IPS-18c (cell line): ENCODE data around the gene RNF225.

ENCODE experiments used
- H3K4me3 ChIP-seq: 2 replicates; pipeline ENCODE4 v1.7.0; 2013; ENCODE audit warnings: low read depth, mild to moderate bottlenecking, low read length, moderate library complexity; ENCODE audit not compliant: insufficient read depth
- H3K9me3 ChIP-seq: one replicate; pipeline ENCODE4 v1.6.1; 2013; ENCODE audit warnings: mild to moderate bottlenecking, low read length, moderate library complexity; ENCODE audit not compliant: control insufficient read depth, insufficient read depth

RNF225 gene

DNA sequence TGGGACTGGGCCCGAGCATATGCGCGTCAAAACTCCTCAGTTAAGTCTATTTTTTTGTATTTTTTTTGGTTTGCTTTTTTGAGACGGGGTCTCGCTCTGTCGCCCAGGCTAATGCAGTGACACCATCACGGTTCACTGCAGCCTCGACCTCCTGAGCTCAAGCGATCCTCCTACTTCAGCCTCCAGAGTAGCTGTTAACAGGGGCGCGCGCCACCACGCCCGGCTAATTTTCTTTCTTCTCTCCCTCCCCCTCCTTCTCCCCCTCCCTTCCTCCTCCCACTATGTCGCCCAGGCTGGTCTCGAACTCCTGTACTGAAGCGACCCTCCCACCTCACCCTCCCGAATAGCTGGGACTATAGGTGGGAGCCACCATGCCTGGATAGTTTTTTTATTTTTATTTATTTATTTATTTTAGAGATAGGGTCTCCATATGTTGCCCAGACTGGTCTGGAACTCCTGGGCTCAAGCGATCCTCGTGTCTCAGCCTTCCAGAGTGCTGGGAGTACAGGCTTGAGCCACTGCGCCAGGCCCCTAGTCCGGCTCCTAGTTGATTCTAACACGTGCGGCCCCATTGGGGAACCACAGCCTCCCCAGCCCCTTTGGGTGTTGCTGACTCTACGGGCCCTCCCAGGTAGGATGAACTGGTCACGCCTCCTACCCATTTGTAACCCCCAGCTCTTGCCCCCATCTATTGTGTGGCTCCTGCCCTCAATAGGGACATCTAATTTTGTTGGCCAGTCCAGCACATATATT, 13.8 kb upstream of the RNF225 start:
- Histone ChIP-seq H3K9me3 (no peaks in the 10 kb centered on the region), H3K4me3 (peak overlapping the region; percentile 49)

GRCh38 chr19:58382997-58383603, 12.4 kb upstream of the RNF225 start:
- no peak overlapping the region for H3K4me3 ChIP-seq
- no peaks in the 10 kb centered on the region for H3K9me3 ChIP-seq

DNA sequence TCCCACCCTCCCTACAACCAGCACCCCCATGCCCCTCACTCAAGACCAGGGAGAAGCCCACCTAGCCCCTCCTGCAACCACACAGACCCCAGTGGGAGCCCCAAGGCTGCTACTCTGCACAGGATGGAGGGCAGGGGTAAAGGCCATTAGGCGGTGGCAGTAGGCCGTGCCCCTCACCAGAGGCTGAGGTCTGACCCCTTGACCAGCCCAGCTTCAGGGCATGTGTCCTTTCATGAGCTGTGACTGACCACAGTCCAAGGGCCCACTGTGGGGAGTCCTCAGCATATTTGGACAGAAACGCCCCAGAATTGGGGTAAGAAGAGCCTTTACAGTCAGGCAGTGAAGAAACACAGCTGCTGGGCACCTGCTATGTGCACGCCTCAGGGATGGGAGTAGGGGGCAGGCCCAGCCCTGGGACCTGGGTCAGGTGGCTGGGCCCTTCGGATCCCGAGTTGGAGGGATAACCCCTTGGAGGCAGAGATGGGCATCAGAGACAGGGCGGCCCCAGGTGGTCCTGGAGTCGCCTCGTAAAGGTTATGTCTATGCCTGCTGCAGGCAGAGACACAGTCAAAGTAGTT, 10.1 kb upstream of the RNF225 start:
- Histone ChIP-seq H3K4me3 (peak overlapping the region; percentile 85), H3K9me3 (no peaks in the 10 kb centered on the region)

GRCh38 chr19:58385891-58386575, 9.4 kb upstream of the RNF225 start:
- Histone ChIP-seq H3K9me3 (no peaks in the 10 kb centered on the region), H3K4me3 (peak overlapping the region; percentile 85)

- no peaks in the 10 kb centered on the region for H3K9me3 ChIP-seq
- H3K4me3 ChIP-seq: peak within 1 kb of the TSS; percentile 85
Observed at GRCh38 chr19:58386576-58387337, 8.7 kb upstream of the RNF225 start, which contains the start of gene RPS5. Gene RPS5 (plus strand): TSS chr19:58387269. CDS start chr19:58388138, 869 bp downstream.

DNA sequence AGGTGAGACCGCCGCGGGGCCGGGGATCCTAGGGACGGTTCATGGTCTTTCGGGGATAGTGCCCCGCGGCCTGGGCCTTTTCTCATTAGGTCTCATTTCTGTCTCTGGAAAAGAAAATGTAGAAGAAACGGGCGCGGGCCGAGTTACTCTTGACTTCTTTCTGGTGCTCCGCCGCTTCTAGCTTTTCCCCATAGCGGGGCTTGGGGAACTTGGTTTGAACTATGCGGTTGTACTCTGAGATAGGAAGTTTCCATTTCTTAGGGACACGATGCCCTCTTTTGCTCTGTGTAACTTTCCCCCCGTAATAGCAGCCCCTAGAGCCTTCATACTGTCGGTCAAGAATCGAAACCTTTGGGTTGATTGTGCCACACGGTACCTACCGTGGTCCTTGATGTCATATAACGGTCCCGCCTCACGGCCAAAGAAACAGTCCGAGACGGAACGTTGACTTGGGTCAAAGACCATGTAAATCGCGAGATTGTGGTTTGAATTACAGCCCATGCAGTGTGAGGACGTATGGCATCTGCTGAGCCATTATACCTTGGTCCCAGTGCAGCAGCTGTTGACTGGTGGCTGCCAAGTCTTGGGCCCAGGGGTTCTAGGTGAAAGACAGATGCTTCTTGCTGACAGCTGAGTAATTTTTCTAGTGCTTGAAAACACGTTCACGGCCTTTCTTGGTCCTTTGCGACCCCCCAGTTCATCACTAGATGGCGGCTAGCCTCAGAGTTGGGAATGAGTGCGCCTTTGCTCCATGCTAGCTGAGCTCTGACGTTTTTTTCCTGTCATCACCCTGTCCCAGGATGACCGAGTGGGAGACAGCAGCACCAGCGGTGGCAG, 7.9 kb upstream of the RNF225 start:
- H3K9me3 ChIP-seq: no peaks in the 10 kb centered on the region
- H3K4me3 ChIP-seq: peak overlapping the region; percentile 52

DNA sequence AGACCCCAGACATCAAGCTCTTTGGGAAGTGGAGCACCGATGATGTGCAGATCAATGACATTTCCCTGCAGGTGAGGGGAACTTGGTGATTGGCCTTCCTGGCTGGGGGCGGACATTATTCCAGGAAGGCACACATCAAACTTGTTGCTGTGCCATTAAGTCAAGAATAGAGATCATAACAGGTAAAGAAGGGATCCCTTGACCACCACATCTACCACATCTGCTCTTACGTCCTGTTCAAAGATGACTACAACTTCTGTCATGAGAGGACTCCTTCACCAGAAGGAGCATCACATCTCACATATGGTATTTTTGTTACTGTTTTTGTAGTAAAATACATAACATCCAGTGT, 7.3 kb upstream of the RNF225 start:
- peak overlapping the region; percentile 52 for H3K4me3 ChIP-seq
- H3K9me3 ChIP-seq: no peaks in the 10 kb centered on the region

DNA sequence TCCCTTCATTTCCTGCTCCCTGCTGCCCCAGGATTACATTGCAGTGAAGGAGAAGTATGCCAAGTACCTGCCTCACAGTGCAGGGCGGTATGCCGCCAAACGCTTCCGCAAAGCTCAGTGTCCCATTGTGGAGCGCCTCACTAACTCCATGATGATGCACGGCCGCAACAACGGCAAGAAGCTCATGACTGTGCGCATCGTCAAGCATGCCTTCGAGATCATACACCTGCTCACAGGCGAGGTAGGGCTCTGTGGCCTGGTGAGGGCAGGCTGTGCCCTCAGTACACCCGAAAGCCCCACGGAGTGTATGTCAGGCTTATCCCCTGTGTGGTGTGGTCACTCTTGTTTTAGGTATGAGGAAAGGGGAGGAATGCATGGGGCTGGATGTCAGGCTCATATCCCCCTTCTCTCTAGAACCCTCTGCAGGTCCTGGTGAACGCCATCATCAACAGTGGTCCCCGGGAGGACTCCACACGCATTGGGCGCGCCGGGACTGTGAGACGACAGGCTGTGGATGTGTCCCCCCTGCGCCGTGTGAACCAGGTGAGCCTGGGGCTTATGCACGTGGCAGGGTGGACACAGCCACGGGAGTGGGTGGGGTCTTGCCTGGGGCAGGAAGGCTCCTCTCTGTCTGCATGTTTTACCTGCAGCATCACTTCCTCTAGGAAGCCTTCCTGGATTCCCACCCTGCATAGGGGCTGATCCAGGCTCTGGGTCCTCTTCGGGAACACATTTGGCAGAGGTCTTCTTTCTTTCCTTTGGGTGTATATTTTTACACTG, 2.3 kb upstream of the RNF225 start:
- Histone ChIP-seq H3K4me3 (no peak overlapping the region), H3K9me3 (no peaks in the 10 kb centered on the region)

DNA sequence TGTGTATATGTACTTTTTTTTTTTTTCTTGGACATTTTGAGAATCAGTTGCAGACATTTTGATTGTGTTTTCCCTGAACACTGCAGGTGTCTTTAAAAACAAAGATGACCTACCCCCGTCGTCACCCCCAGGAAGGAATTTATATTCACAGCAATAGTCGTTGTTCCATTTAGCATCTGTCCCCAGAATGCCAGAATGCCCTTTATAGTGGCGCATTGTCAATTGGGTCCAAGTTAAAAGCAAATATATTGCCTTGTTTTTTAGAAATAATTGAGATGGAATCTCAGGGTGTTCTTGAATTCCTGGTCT, 1.8 kb upstream of the RNF225 start:
- H3K4me3 ChIP-seq: no peak overlapping the region
- H3K9me3 ChIP-seq: no peaks in the 10 kb centered on the region

GRCh38 chr19:58394821-58395219, 636 bp upstream of the RNF225 start:
- Histone ChIP-seq H3K4me3 (no peak overlapping the region), H3K9me3 (no peaks in the 10 kb centered on the region)

GRCh38 chr19:58395979-58396627, 647 bp downstream of the RNF225 start:
- H3K4me3 ChIP-seq: peak overlapping the region; percentile 49
- H3K9me3 ChIP-seq: no peaks in the 10 kb centered on the region

DNA sequence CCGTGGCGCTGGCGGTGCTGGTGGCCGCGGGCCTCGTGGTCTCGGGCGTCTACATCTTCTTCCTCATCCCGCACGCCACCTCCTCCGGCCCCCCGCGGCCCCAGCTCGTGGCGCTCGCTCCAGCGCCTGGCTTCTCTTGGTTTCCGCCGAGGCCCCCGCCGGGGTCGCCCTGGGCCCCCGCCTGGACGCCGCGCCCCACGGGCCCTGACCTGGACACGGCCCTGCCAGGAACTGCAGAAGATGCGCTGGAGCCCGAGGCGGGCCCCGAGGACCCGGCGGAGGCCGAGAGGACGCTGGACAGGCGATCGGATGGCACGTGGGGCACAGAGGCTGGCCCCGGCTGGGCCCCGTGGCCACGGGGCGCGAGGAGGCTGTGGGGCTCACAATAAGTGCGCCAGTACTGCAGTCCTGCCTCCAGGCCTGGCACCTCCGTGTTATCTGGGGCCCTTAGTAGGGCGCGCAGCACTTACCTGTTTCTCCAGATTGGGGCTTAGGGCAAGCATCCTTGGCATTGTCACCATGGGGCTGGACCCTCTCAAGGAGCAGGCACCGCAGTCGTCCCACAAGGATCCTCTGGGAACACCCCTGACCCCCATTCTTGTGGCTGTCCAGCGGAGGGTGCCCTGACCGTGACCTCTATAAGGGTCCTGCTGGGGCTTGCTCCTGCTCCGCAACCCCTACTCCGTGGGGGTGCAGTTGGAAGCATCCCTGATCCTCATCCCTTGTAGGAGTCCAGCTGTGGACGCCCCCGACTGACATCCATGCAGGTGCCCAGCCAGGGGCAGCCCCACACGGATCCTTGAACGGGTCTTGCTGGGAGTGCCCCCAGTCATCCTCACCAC, 1.5 kb downstream of the RNF225 start:
- Histone ChIP-seq H3K4me3 (peak overlapping the region; percentile 36), H3K9me3 (no peaks in the 10 kb centered on the region)

GRCh38 chr19:58397533-58398037, 2.1 kb downstream of the RNF225 start:
- H3K4me3 ChIP-seq: peak overlapping the region; percentile 3; the same call in 1 of the 2 replicates
- H3K9me3 ChIP-seq: no peaks in the 10 kb centered on the region

GRCh38 chr19:58398087-58398486, 2.6 kb downstream of the RNF225 start:
- Histone ChIP-seq H3K4me3 (no peak overlapping the region), H3K9me3 (no peaks in the 10 kb centered on the region)

DNA sequence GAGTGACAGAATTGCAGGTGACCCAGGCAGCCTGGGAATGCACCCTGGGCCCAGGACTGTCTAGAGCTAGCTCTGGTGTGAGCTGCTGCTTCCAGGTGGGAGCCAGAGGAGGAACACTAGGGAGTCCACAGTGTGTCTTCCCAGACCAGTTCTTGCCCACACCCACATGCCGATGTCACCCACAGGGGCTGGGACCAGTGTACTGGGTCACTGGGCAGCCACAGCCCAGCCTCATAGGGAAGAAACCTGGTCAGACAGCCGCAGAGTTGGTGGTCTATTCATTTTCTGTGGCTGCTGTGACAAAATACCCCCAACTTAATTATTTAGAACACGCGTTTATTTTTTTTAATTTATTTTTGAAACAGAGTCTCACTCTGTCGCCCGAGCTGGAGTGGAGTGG, 3.1 kb downstream of the RNF225 start:
- no peaks in the 10 kb centered on the region for H3K9me3 ChIP-seq
- H3K4me3 ChIP-seq: no peak overlapping the region
